ENCODE results near the gene PLK3.

PLK3 gene

DNA sequence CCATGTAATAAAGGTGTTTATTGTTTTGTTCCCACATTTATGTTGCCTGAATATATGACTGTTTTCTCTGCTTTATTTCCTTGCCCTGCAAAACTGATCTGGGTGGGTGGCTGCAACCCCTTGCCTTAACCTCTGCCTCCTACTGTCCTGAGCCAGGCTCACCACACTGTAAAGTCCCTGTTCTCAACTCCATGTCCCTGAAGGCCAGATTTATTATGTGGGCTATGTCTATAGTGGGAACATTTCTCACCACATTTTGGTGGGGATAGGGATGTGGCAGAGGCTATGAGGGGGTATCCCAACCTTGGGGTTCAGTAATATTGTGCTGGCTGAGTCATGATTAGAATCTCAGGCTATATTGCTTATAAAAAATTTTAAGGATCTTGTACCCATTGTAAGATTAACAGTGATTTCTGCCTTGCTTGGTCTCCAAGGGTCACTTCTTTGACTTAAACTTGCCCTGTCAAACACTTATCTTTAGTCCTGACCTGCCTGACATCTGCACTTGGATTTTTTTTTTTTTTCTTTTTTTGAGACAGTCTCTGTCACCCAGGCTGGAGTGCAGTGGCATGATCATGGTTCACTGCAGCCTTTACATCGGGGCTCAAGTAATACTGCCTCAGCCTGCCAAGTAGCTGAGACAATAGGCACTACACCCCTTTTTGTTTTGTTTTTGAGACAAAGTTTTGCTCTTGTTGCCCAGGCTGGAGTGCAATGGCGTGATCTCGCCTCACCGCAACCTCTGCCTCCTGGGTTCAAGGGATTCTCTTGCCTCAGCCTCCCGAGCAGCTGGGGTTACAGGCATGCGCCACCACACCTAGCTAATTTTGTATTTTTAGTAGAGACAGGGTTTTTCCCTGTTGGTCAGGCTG, 21.2 kb upstream of the PLK3 start:
- Histone ChIP-seq H3K4me1 (ENCODE audit: control insufficient read depth, insufficient read depth, low read length) (peaks cover 11% of the 10 kb centered on the region), H3K9me3 (ENCODE audit: control insufficient read depth, insufficient read depth, low read depth, low read length) (no peaks in the 10 kb centered on the region), H3K4me3 (ENCODE audit: low read depth, low read length) (no peak overlapping the region), H3K27me3 (ENCODE audit: control insufficient read depth, insufficient read depth, low read length) (peaks cover 4% of the 10 kb centered on the region; the same call in 1 of the 2 replicates), H3K36me3 (ENCODE audit: control insufficient read depth, insufficient read depth, low read length) (peaks cover 51% of the 10 kb centered on the region), H3K27ac (ENCODE audit: low read depth, low read length) (no peak overlapping the region), H3K9ac (ENCODE audit: low read length) (no peak overlapping the region)

DNA sequence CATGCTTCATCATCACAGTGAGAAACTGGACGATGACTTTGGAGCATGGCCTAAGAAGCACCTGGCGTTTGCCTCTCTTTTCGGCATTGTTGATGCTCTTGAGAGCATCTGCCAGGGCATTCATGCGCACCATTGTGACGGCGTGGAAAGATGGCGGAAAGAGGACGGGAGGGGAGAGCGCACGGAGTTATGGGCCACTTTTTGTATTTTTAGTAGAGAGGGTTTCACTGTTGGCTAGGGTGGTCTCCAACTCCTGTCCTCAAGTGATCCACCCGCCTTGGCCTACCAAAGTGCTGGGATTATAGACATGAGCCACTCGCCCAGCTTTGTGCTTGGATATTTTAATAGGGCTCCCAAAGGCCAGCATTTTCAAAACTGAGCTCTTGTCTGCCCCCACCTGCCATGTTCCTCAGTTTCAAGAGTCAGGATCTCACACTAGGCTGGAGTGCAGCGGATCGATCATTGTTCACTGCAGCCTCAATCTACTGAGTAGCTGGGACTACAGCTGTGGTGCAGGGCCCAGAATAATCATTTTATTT, 19.5 kb upstream of the PLK3 start:
- Histone ChIP-seq H3K9me3 (ENCODE audit: control insufficient read depth, insufficient read depth, low read depth, low read length) (no peaks in the 10 kb centered on the region), H3K36me3 (ENCODE audit: control insufficient read depth, insufficient read depth, low read length) (peaks cover 51% of the 10 kb centered on the region), H3K27ac (ENCODE audit: low read depth, low read length) (no peak overlapping the region), H3K9ac (ENCODE audit: low read length) (no peak overlapping the region), H3K4me1 (ENCODE audit: control insufficient read depth, insufficient read depth, low read length) (peaks cover 21% of the 10 kb centered on the region), H3K4me3 (ENCODE audit: low read depth, low read length) (no peak overlapping the region), H3K27me3 (ENCODE audit: control insufficient read depth, insufficient read depth, low read length) (peaks cover 17% of the 10 kb centered on the region)

DNA sequence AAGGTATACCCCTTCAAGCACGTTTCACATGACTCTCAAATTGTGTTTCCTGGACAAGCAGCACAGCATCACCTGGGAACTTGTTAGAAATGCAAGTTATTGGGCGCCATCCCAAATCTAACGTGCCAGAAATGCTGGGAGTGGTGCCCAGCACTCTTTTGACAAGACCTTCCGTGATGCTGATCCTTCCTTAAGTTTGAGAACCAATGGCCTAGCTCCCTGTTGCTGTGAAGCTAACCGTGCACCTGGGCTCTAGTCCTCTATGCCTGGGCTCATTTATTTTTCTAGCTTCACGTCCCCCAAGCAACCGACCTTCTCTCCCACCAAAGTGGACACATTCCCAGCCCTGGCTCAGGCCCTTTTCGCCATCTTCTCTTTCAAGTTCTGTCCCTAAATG, 16.5 kb upstream of the PLK3 start:
- peaks cover 21% of the 10 kb centered on the region for H3K36me3 ChIP-seq (ENCODE audit: control insufficient read depth, insufficient read depth, low read length)
- H3K4me1 ChIP-seq (ENCODE audit: control insufficient read depth, insufficient read depth, low read length): peaks cover 25% of the 10 kb centered on the region
- no peaks in the 10 kb centered on the region for H3K9me3 ChIP-seq (ENCODE audit: control insufficient read depth, insufficient read depth, low read depth, low read length)
- no peak overlapping the region for H3K27ac ChIP-seq (ENCODE audit: low read depth, low read length)
- H3K27me3 ChIP-seq (ENCODE audit: control insufficient read depth, insufficient read depth, low read length): peaks cover 24% of the 10 kb centered on the region
- peak overlapping the region; percentile 54 for H3K4me3 ChIP-seq (ENCODE audit: low read depth, low read length)
- H3K9ac ChIP-seq (ENCODE audit: low read length): peak overlapping the region; percentile 25

DNA sequence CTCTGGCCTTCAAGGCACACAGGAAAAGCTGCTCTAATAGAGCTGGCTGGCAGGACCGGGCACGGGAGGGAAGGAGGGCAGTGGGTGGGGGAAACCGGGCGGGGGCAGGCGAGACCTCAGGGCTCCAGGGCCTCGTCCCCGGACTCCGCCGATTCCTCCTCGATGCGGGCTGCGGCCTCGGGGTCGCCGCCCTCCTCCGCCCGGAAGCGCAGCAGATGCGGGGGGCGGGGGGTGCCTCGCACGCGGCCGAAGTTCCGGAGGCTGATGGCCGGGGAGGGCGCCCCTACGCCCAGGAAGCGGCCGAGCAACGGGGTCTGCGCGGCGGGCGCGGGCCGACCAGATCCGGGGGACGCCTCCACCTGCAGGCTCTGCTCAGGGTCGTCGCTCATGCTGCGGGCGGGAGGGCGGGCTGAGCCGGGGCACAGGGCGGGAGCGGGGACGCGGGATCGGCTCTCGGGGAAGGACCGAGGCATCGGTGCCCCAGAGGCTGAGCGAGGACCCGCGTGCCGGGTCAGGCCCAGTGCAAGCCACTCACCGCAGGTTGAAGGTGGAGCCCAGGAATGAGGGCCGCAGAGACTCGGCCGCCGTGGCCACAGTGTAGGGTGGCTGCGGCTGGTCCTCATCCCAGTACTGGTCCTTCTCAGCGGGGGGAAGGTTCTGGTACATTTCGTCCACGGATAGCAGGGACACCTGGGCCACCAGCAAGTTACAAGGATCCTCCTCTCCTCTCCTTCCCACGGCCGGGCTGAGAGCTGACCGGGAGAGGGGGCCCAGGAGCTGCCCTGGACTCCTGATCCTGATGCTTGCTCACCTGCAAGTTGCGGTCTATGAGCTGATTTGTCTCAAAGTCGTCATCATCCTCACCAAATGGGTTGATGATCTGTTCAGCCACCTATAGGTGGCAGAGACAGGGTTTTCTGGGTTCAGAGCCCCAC, 15.8 kb upstream of the PLK3 start:
- H3K27me3 ChIP-seq (ENCODE audit: control insufficient read depth, insufficient read depth, low read length): peaks cover 24% of the 10 kb centered on the region
- H3K4me1 ChIP-seq (ENCODE audit: control insufficient read depth, insufficient read depth, low read length): peaks cover 25% of the 10 kb centered on the region
- H3K4me3 ChIP-seq (ENCODE audit: low read depth, low read length): peak overlapping the region; percentile 54
- no peak overlapping the region for H3K27ac ChIP-seq (ENCODE audit: low read depth, low read length)
- peaks cover 14% of the 10 kb centered on the region for H3K36me3 ChIP-seq (ENCODE audit: control insufficient read depth, insufficient read depth, low read length)
- H3K9me3 ChIP-seq (ENCODE audit: control insufficient read depth, insufficient read depth, low read depth, low read length): no peaks in the 10 kb centered on the region
- H3K9ac ChIP-seq (ENCODE audit: low read length): peak overlapping the region; percentile 41

DNA sequence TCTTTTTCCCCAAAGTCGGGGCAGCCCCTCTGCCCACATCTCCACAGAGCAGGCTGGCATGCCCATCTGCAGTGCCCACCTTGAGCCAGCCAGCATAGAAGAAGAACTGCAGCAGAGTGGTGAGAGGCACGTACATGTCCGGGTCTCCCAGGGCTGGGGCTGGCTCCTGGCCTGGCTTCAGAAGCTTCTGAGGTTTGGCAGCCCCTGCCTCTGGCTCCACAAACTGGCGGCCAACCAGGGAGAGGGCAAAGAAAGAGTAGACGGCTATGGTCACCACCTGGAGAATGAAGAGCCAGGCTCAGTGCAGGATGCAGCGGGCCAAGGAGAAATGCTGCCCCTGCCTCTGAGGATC, 15.2 kb upstream of the PLK3 start:
- H3K4me1 ChIP-seq (ENCODE audit: control insufficient read depth, insufficient read depth, low read length): peaks cover 30% of the 10 kb centered on the region
- 0 out of 2 replicates have a peak overlapping the region, but pooled peaks have one; percentile 54 for H3K4me3 ChIP-seq (ENCODE audit: low read depth, low read length)
- H3K36me3 ChIP-seq (ENCODE audit: control insufficient read depth, insufficient read depth, low read length): peaks cover 8% of the 10 kb centered on the region
- H3K9ac ChIP-seq (ENCODE audit: low read length): no peak overlapping the region
- H3K9me3 ChIP-seq (ENCODE audit: control insufficient read depth, insufficient read depth, low read depth, low read length): no peaks in the 10 kb centered on the region
- no peak overlapping the region for H3K27ac ChIP-seq (ENCODE audit: low read depth, low read length)
- H3K27me3 ChIP-seq (ENCODE audit: control insufficient read depth, insufficient read depth, low read length): peaks cover 24% of the 10 kb centered on the region

DNA sequence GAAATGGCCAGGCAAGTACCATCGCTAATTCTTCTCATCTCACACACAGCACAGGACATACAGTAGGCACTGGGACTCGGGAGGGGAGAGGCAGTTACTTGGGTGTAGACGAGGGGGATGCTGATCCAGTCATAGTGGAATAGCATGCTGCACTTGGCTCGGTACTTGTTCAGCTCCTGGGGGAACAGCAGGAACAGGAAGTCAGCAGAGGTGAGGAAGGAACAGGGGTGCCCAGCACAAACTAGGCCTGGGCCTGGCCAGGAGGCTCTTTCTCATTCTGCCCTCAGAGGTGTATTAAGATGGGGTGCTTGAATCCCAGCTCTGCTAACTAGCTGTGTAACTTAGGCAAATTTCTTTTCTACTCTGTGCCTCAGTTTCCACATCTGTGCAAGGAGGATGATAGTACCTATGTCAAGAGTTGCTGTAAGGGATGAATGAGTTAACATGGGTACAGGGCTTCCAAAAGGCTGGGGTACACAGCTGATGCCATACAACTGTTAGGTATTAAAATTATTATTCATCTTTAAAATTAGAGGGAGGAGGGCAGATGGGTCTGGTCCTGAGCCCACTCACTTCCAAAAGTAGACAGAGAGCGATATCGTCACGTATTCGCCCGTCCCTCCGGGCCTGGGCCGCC, 14.6 kb upstream of the PLK3 start:
- Histone ChIP-seq H3K4me3 (ENCODE audit: low read depth, low read length) (peak overlapping the region; percentile 58), H3K27me3 (ENCODE audit: control insufficient read depth, insufficient read depth, low read length) (peaks cover 24% of the 10 kb centered on the region), H3K4me1 (ENCODE audit: control insufficient read depth, insufficient read depth, low read length) (peaks cover 30% of the 10 kb centered on the region), H3K9me3 (ENCODE audit: control insufficient read depth, insufficient read depth, low read depth, low read length) (no peaks in the 10 kb centered on the region), H3K9ac (ENCODE audit: low read length) (no peak overlapping the region), H3K36me3 (ENCODE audit: control insufficient read depth, insufficient read depth, low read length) (peaks cover 6% of the 10 kb centered on the region; the same call in 1 of the 2 replicates), H3K27ac (ENCODE audit: low read depth, low read length) (no peak overlapping the region)

DNA sequence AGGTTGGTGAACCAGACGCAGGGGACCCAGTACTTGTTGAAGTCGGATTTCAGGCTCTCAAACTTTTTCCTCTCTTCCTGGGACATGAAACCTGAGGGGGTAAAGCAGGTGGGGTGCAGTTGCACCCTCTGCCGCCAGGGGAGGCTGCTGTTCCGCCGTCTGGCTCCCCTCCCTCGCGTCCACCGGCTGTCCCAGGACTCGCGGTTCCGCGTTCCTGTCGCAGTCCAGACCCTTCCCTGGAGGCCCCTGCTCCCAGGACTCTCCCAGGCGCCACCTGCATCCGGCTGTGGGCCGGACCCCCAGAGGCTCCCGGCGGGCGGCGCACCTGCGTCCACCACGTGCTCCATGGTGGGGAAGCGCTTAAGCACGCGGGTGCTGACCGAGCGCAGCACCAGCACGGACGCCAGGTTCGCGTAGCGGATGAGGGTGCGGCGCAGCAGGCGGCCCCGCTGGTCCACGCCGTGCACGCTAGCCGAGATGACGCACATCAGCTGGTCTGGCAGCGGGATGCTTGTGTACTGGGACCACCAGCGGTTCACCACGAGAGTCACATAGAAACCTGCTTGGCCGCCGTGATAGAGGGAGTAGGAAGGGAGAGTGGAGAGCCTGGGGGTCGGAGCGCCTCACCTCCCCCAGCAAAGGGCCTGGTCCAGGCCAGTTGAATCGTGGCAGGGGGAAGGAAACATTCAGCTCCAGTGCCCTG, 13.9 kb upstream of the PLK3 start:
- Histone ChIP-seq H3K9me3 (ENCODE audit: control insufficient read depth, insufficient read depth, low read depth, low read length) (no peaks in the 10 kb centered on the region), H3K9ac (ENCODE audit: low read length) (peak overlapping the region; percentile 24), H3K36me3 (ENCODE audit: control insufficient read depth, insufficient read depth, low read length) (peaks cover under 1% of the 10 kb centered on the region; the same call in 1 of the 2 replicates), H3K27ac (ENCODE audit: low read depth, low read length) (no peak overlapping the region), H3K4me1 (ENCODE audit: control insufficient read depth, insufficient read depth, low read length) (peaks cover 33% of the 10 kb centered on the region), H3K27me3 (ENCODE audit: control insufficient read depth, insufficient read depth, low read length) (peaks cover 24% of the 10 kb centered on the region), H3K4me3 (ENCODE audit: low read depth, low read length) (peak overlapping the region; percentile 58)

DNA sequence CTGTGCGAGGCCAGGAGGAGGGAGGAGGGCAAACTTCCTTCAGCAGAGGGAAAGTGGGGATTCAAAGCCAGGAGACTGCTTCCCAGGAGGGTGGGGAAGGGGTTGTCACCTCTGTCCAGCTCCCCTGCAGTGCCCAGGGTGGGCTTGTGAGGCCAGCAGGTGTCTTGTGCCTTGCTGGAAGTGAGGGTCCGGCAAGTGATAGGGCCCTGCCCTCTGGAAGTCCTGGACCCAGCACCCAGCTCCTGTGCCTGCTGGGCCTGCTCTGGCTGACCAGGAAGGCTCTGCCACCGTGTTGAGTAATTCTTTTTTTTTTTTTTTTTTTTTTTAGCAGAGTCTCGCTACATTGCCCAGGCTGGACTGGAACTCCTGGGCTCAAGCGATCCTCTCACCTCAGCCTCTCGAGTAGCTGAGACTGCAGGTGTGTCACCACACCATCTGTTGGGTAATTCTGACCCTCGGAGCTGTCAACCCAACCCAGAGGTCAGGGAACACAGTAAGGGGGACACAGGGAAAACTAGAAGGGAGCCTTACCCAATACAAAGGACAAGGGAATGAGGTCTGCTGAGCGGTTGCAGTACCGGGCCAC, 13.2 kb upstream of the PLK3 start:
- Histone ChIP-seq H3K9me3 (ENCODE audit: control insufficient read depth, insufficient read depth, low read depth, low read length) (no peaks in the 10 kb centered on the region), H3K4me3 (ENCODE audit: low read depth, low read length) (peak overlapping the region; percentile 58), H3K36me3 (ENCODE audit: control insufficient read depth, insufficient read depth, low read length) (no peaks in the 10 kb centered on the region), H3K27ac (ENCODE audit: low read depth, low read length) (no peak overlapping the region), H3K4me1 (ENCODE audit: control insufficient read depth, insufficient read depth, low read length) (peaks cover 35% of the 10 kb centered on the region), H3K9ac (ENCODE audit: low read length) (peak overlapping the region; percentile 24), H3K27me3 (ENCODE audit: control insufficient read depth, insufficient read depth, low read length) (peaks cover 24% of the 10 kb centered on the region)

DNA sequence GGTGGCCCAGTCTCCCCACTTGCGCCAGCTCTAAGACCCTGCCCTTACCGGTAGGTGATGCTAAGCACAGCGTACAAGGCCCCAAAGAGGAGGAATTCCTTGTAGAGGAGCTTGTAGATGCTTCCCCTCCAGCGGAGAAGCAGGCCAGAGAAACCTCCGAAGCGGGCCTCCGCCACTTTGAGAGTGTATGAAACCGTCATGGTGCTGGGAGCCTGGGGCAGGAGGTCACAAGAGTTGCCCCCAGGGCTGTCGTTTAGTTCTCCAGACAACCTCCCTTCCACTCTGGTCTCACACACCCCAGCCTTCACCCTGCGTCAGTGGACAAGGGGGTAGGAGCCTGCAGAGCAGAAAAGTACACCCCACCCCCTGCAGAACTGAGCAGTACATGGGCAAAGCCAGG, 12.7 kb upstream of the PLK3 start:
- Histone ChIP-seq H3K4me3 (ENCODE audit: low read depth, low read length) (no peak overlapping the region), H3K27ac (ENCODE audit: low read depth, low read length) (no peak overlapping the region)

More for the DNA sequence above, 12.7 kb upstream of the PLK3 start:
- Histone ChIP-seq H3K9ac (ENCODE audit: low read length) (no peak overlapping the region), H3K9me3 (ENCODE audit: control insufficient read depth, insufficient read depth, low read depth, low read length) (no peaks in the 10 kb centered on the region), H3K36me3 (ENCODE audit: control insufficient read depth, insufficient read depth, low read length) (no peaks in the 10 kb centered on the region), H3K27me3 (ENCODE audit: control insufficient read depth, insufficient read depth, low read length) (peaks cover 24% of the 10 kb centered on the region), H3K4me1 (ENCODE audit: control insufficient read depth, insufficient read depth, low read length) (peaks cover 35% of the 10 kb centered on the region)
